ENCODE results near the gene RPS14.

Gene RPS14

DNA sequence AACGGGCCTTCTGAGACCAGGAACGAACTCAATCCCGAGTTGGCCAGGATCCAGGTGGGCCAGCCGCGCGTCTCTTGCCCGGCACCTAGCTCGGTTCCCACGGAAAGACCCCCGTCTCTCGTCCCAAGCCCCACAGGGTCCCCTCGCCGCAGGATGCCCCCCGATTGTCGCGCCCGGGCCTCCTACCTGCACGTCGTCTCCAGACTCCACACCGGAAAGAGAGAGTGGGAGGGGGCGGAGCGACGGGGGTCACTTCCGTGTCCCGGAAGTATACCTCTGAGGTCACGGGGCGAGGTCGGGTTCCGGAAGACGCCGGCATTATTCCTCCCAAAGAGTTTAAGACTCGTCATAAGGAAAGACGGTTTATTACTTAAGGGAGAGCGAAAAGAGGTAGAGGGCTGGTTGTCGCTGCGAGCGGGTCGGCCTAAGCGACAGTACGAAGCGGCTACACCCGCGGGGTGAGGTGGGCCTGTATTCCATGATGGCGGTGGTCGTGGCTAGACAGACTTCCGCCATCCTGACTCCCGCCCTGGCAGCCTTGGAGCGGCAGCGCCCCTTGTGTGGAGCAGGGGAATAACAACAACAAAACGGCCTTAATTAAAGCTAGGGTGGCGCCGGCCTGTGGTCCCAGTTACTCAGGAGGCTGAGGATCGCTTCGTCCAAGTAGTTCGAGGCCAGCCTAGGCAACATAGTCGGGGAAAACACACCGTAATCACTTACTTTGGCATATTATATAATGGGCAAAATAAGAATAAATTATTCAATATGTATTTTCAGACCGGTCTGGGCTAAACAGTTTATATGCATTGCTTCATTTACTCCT lies at the start of gene RPS14:
RPS14 (minus strand) TSS at position 223 of the 823 bp plus-strand sequence. CDS start 2,006 bp downstream, outside the sequence.
- H3K36me3 ChIP-seq (ENCODE audit: control insufficient read depth, insufficient read depth, low read length) = peaks cover 25% of the 10 kb centered on the region
- TF ChIP-seq, protein P1, sequence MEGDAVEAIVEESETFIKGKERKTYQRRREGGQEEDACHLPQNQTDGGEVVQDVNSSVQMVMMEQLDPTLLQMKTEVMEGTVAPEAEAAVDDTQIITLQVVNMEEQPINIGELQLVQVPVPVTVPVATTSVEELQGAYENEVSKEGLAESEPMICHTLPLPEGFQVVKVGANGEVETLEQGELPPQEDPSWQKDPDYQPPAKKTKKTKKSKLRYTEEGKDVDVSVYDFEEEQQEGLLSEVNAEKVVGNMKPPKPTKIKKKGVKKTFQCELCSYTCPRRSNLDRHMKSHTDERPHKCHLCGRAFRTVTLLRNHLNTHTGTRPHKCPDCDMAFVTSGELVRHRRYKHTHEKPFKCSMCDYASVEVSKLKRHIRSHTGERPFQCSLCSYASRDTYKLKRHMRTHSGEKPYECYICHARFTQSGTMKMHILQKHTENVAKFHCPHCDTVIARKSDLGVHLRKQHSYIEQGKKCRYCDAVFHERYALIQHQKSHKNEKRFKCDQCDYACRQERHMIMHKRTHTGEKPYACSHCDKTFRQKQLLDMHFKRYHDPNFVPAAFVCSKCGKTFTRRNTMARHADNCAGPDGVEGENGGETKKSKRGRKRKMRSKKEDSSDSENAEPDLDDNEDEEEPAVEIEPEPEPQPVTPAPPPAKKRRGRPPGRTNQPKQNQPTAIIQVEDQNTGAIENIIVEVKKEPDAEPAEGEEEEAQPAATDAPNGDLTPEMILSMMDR (IDR thresholded peaks at IDR 0.05; ENCODE audit: insufficient read depth, low read length, poor library complexity, severe bottlenecking) = peak; percentile 90
- H3K4me3 ChIP-seq (replicated peaks; ENCODE audit: low read depth, low read length) = peak within 1 kb of the TSS; percentile 98
- peak; percentile 96 for DNase-seq (ENCODE audit: extremely low read depth, insufficient read length)
- no peaks in the 10 kb centered on the region for H3K27me3 ChIP-seq (replicated peaks; ENCODE audit: control insufficient read depth, insufficient read depth, low read length)

DNA sequence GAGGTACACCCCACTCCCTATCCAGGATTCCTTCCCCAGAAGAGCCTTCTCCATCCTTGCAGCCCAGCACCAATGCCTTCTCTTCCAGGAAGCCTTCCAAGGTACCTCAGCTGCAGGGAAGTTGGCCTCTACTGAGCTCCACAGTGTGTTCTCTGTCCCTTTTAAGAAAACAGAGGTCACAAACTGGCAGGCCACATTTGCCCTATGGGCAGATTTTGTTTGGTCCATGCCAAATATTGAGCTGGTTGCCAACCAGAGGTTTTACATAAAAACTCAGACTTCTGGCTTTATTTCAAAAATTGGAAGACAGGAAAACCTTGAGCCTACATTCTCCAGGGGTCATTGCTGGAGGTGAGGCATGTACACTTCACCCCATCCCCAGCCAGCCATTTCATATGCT lies 49.4 kb upstream of the RPS14 start:
- no peaks in the 10 kb centered on the region for H3K27me3 ChIP-seq (replicated peaks; ENCODE audit: control insufficient read depth, insufficient read depth, low read length)
- H3K36me3 ChIP-seq (ENCODE audit: control insufficient read depth, insufficient read depth, low read length) = peaks cover 2% of the 10 kb centered on the region; the same call in 1 of the 2 replicates
- no peak for DNase-seq (ENCODE audit: extremely low read depth, insufficient read length)
- TF ChIP-seq, protein P1 (IDR thresholded peaks at IDR 0.05; ENCODE audit: insufficient read depth, low read length, poor library complexity, severe bottlenecking) = no peak
- H3K4me3 ChIP-seq (replicated peaks; ENCODE audit: low read depth, low read length) = no peak overlapping the region

- no peak for DNase-seq (ENCODE audit: extremely low read depth, insufficient read length)
- Histone ChIP-seq H3K27me3 (replicated peaks; ENCODE audit: control insufficient read depth, insufficient read depth, low read length) (no peaks in the 10 kb centered on the region), H3K36me3 (ENCODE audit: control insufficient read depth, insufficient read depth, low read length) (peaks cover 2% of the 10 kb centered on the region; the same call in 1 of the 2 replicates), H3K4me3 (replicated peaks; ENCODE audit: low read depth, low read length) (no peak overlapping the region)
- TF ChIP-seq, protein P1 (IDR thresholded peaks at IDR 0.05; ENCODE audit: insufficient read depth, low read length, poor library complexity, severe bottlenecking) = no peak
These were observed 49.0 kb upstream of the RPS14 start for GRCh38 chr5:150498501-150498900.

- Histone ChIP-seq H3K27me3 (replicated peaks; ENCODE audit: control insufficient read depth, insufficient read depth, low read length) (no peaks in the 10 kb centered on the region), H3K4me3 (replicated peaks; ENCODE audit: low read depth, low read length) (no peak overlapping the region), H3K36me3 (ENCODE audit: control insufficient read depth, insufficient read depth, low read length) (peaks cover 2% of the 10 kb centered on the region; the same call in 1 of the 2 replicates)
- DNase-seq (ENCODE audit: extremely low read depth, insufficient read length) = no peak
- TF ChIP-seq, protein P1 (IDR thresholded peaks at IDR 0.05; ENCODE audit: insufficient read depth, low read length, poor library complexity, severe bottlenecking) = no peak
These were observed 48.4 kb upstream of the RPS14 start for GRCh38 chr5:150497989-150498317.

DNA sequence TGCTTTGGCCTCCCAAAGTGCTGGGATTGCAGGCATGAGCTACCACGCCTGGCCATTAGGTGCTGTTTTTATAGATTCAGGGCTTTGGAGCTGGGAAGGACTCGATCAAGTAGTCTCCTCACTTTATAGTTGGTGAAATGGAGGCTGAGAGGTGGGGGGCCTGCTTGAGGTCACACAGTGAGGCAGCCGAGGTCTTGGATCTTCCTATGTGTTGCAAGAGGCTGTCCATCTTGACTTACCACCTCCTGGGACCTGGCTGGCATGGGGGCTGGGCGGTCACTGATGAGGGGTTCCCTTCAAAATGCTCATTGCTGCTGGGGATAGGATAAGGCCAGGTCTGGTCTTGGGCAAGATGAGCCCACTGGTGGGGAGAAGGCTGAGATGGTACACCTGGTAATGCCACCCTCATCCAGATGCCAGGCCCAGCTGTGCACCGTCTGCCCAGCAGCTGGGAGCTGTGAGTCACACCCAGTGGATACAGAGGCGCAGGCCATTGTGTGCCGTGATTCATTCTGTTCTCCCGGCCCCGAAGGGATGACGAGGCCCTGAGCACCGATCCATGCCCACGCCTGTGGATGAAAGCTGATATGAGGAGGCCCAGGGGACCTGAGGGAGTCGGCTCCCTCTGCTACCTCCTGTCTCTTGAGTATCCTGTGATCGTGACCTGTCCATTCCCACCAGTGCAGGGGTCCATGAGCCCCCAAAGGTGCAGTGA lies 47.9 kb upstream of the RPS14 start:
- H3K36me3 ChIP-seq (ENCODE audit: control insufficient read depth, insufficient read depth, low read length) = peaks cover 2% of the 10 kb centered on the region; the same call in 1 of the 2 replicates
- DNase-seq (ENCODE audit: extremely low read depth, insufficient read length) = no peak
- H3K4me3 ChIP-seq (replicated peaks; ENCODE audit: low read depth, low read length) = no peak overlapping the region
- TF ChIP-seq, protein P1 (IDR thresholded peaks at IDR 0.05; ENCODE audit: insufficient read depth, low read length, poor library complexity, severe bottlenecking) = no peak
- H3K27me3 ChIP-seq (replicated peaks; ENCODE audit: control insufficient read depth, insufficient read depth, low read length) = no peaks in the 10 kb centered on the region
